GM12875 (cell line): ENCODE data around the gene DGAT2.
"Not testable (repeated sequence)": the region's sequence is repeated elsewhere in the genome, so short reads cannot be mapped to it uniquely, and the experiment has no call there.

ENCODE experiments used
- H3K4me3 ChIP-seq: one replicate; pipeline ENCODE4 v1.5.1; 2011; ENCODE audit warnings: low read depth, low read length, control low read depth
- CTCF ChIP-seq: IDR thresholded peaks from 2 replicates; pipeline ENCODE4 v1.5.1; 2011; ENCODE audit warnings: low read depth, mild to moderate bottlenecking, control low read depth, inconsistent platforms, low read length, moderate library complexity, borderline replicate concordance; ENCODE audit not compliant: insufficient read depth

Gene DGAT2

GRCh38 chr11:75735181-75735845 lies 33.3 kb upstream of the DGAT2 start:
- TF ChIP-seq CTCF: no peak
- H3K4me3 ChIP-seq: no peak overlapping the region

GRCh38 chr11:75737314-75737713 lies 31.3 kb upstream of the DGAT2 start:
- no peak overlapping the region for H3K4me3 ChIP-seq
- TF ChIP-seq CTCF: no peak

GRCh38 chr11:75740681-75741080 lies 27.9 kb upstream of the DGAT2 start:
- no peak for TF ChIP-seq CTCF
- no peak overlapping the region for H3K4me3 ChIP-seq

- H3K4me3 ChIP-seq: not testable (repeated sequence)
Measured at GRCh38 chr11:75743159-75743558, 25.4 kb upstream of the DGAT2 start.

GRCh38 chr11:75743711-75744563 lies 24.6 kb upstream of the DGAT2 start:
- H3K4me3 ChIP-seq: no peak overlapping the region
- TF ChIP-seq CTCF: no peak

GRCh38 chr11:75745807-75746206 lies 22.8 kb upstream of the DGAT2 start:
- no peak overlapping the region for H3K4me3 ChIP-seq
- TF ChIP-seq CTCF: no peak

GRCh38 chr11:75748729-75749273 lies 19.8 kb upstream of the DGAT2 start:
- H3K4me3 ChIP-seq: not testable (repeated sequence)

- not testable (repeated sequence) for H3K4me3 ChIP-seq
Measured at GRCh38 chr11:75754933-75755332, 13.6 kb upstream of the DGAT2 start.

- TF ChIP-seq CTCF: no peak
Measured at GRCh38 chr11:75757651-75758050, 10.9 kb upstream of the DGAT2 start.

More at GRCh38 chr11:75757651-75758050, 10.9 kb upstream of the DGAT2 start:
- no peak overlapping the region for H3K4me3 ChIP-seq
